A673 (cell line): ENCODE results near the gene B4GALT6.

Source experiments
- EZH2 ChIP-seq: fragments of 200-600 bp; sonication (generic); IDR thresholded peaks from 2 replicates; pipeline ENCODE4 v1.6.1; 2017; ENCODE audit warnings: borderline replicate concordance, low read depth, mild to moderate bottlenecking, mixed read lengths, antibody characterized with exemption, low read length; ENCODE audit not compliant: poor library complexity, severe bottlenecking
- TF ChIP-seq, protein P1 (sequence below): fragments of 300-800, 200-600 bp; sonication (generic); conservative IDR thresholded peaks from 2 replicates; pipeline ENCODE4 v1.5.1; 2017; ENCODE audit warnings: low read depth, mild to moderate bottlenecking, antibody characterized with exemption, low read length, moderate library complexity, mixed read lengths

DNA sequence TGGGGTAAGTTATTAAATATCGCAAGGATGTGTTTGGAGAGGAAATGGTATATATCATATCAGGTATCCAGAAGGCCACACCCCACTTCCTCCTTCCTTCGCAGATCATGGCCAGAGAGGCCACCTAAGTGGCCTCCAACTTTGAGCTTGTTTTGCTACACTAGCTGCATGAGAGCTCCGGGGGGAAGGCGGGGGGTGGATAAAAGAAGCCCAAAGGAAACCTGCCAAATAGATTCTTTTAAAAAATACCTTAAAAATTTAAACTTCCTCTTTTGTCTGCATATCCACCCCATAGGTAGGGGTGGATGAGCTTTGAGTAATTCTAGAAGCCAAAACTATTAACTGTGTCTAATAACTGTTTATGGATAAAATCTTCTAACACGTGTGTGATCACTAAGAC is 98.4 kb downstream of the B4GALT6 start:
- TF ChIP-seq, protein P1, sequence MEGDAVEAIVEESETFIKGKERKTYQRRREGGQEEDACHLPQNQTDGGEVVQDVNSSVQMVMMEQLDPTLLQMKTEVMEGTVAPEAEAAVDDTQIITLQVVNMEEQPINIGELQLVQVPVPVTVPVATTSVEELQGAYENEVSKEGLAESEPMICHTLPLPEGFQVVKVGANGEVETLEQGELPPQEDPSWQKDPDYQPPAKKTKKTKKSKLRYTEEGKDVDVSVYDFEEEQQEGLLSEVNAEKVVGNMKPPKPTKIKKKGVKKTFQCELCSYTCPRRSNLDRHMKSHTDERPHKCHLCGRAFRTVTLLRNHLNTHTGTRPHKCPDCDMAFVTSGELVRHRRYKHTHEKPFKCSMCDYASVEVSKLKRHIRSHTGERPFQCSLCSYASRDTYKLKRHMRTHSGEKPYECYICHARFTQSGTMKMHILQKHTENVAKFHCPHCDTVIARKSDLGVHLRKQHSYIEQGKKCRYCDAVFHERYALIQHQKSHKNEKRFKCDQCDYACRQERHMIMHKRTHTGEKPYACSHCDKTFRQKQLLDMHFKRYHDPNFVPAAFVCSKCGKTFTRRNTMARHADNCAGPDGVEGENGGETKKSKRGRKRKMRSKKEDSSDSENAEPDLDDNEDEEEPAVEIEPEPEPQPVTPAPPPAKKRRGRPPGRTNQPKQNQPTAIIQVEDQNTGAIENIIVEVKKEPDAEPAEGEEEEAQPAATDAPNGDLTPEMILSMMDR: no peak
- TF ChIP-seq EZH2: no peak
